CD8-positive, alpha-beta memory T cell (primary cell): ENCODE measurements around the gene DHRS4L2. TPM values are rescaled to one million over a fixed set of nuclear protein-coding genes. Genes with fewer than 3 reads are reported as not detected.

Experiments
- CTCF ChIA-PET: fragments of 350-600 bp; sonication (Branson Sonifier 250); formaldehyde crosslinking; loops from one replicate; lab custom pipeline; 2021; ENCODE audit warnings: antibody characterized with exemption; lab: Charles Lee
- POLR2A ChIA-PET: fragments of 350-600 bp; sonication (Branson Sonifier 250); formaldehyde crosslinking; loops from one replicate; lab custom pipeline; 2021; ENCODE audit warnings: antibody characterized with exemption; lab: Charles Lee
- DNase-seq, 5 donors: peaks; one replicate each; pipeline versions ENCODE4 v3.0.0 to v3.0.0-alpha.2; 2020 to 2022; ENCODE audit warnings: mixed read lengths in 1 of 5
- H3K27ac ChIP-seq: one replicate; pipeline ENCODE4 v1.7.0; 2013; ENCODE audit warnings: low read depth, mild to moderate bottlenecking, low read length, moderate library complexity
- H3K27me3 ChIP-seq: 2 replicates; pipeline ENCODE4 v1.7.0; 2013; ENCODE audit warnings: low read length, mild to moderate bottlenecking; ENCODE audit not compliant: insufficient read depth, poor library complexity, severe bottlenecking
- H3K36me3 ChIP-seq: 2 replicates; pipeline ENCODE4 v1.7.0; 2013; ENCODE audit warnings: mild to moderate bottlenecking, low read length, moderate library complexity; ENCODE audit not compliant: insufficient read depth
- H3K4me1 ChIP-seq: 2 replicates; pipeline ENCODE4 v1.7.0; 2013; ENCODE audit warnings: mild to moderate bottlenecking, low read length, moderate library complexity; ENCODE audit not compliant: insufficient read depth
- H3K4me3 ChIP-seq: 2 replicates; pipeline ENCODE4 v1.7.0; 2013; ENCODE audit warnings: mild to moderate bottlenecking, low read length
- H3K9me3 ChIP-seq: 2 replicates; pipeline ENCODE4 v1.7.0; 2013; ENCODE audit warnings: mild to moderate bottlenecking, low read length
- H3K27ac Mint-ChIP-seq, 8 donors: one replicate each; pipeline ENCODE4 v1.8.0; 2020 to 2021; ENCODE audit warnings: mixed read lengths in 8 of 8, mild to moderate bottlenecking in 6 of 8, inconsistent platforms in 3 of 8, moderate library complexity in 3 of 8
- H3K27me3 Mint-ChIP-seq, 2 donors: one replicate each; pipeline ENCODE4 v1.8.0; 2020 to 2021; ENCODE audit warnings: mixed read lengths in 2 of 2, mild to moderate bottlenecking in 1 of 2, moderate library complexity in 1 of 2
- H3K36me3 Mint-ChIP-seq, 3 donors: one replicate each; pipeline ENCODE4 v1.8.0; 2020 to 2021; ENCODE audit warnings: mixed read lengths in 3 of 3, inconsistent platforms in 1 of 3, mild to moderate bottlenecking in 1 of 3
- H3K4me1 Mint-ChIP-seq, 3 donors: one replicate each; pipeline ENCODE4 v1.8.0; 2020 to 2021; ENCODE audit warnings: mixed read lengths in 3 of 3, inconsistent platforms in 1 of 3, mild to moderate bottlenecking in 1 of 3
- H3K4me3 Mint-ChIP-seq, 7 donors: one replicate each; pipeline ENCODE4 v1.8.0; 2020 to 2021; ENCODE audit warnings: mixed read lengths in 7 of 7, mild to moderate bottlenecking in 6 of 7, moderate library complexity in 4 of 7, inconsistent platforms in 2 of 7
- H3K9me3 Mint-ChIP-seq, 5 donors: one replicate each; pipeline ENCODE4 v1.8.0; 2020 to 2022; ENCODE audit warnings: mixed read lengths in 5 of 5, mild to moderate bottlenecking in 3 of 5, moderate library complexity in 2 of 5, inconsistent platforms in 1 of 5
- polyA plus RNA-seq: library from polyadenylated mRNA; unstranded; fragments of 300-500 nt; fragmentation: Illumina TruSeq; gene quantifications from one replicate; pipeline ENCODE4 v1.2.3, GENCODE V29; 2021
- total RNA-seq, 2 experiments: library from RNA; stranded (reverse); gene quantifications; one replicate each; pipeline ENCODE4 v1.2.3, GENCODE V29; 2021

The DHRS4L2 gene
- total and polyA plus RNA-seq, 3 experiments from 2014 or later = 18.4 to 23.4 (median 21.1) TPM

- ChIA-PET POLR2A (interaction anchor here (0.6 to 1.2 kb wide), 2 partner anchors 27 to 54 kb away, joined by 3 to 5 read pairs; no protein-coding TSS in a partner anchor), CTCF (interaction anchor here (0.9 to 6.3 kb wide), 3 partner anchors 37 to 107 kb away, joined by 3 to 114 read pairs (median 4); no protein-coding TSS in a partner anchor)
- Mint-ChIP-seq H3K27me3 (peaks cover 0 to 8% of the 10 kb centered on the region in 2 donors), H3K36me3 (peaks cover 0 to 1% (median 0%) of the 10 kb centered on the region in 3 donors), H3K27ac (peak overlapping the region in 2 of 8 donors; percentile 14 to 16), H3K9me3 (no peaks in the 10 kb centered on the region), H3K4me1 (peaks cover 18 to 20% (median 20%) of the 10 kb centered on the region in 3 donors), H3K4me3 (peak overlapping the region; percentile 76 to 90 (median 83))
- H3K36me3 ChIP-seq = no peaks in the 10 kb centered on the region
- DNase-seq = no peak
- H3K27me3 ChIP-seq = no peaks in the 10 kb centered on the region
- H3K4me3 ChIP-seq = no peak overlapping the region
- no peak overlapping the region for H3K27ac ChIP-seq
- H3K4me1 ChIP-seq = peaks cover 9% of the 10 kb centered on the region
- no peaks in the 10 kb centered on the region for H3K9me3 ChIP-seq
Measured at GRCh38 chr14:24053548-24054323, 65.0 kb downstream of the DHRS4L2 start.

GRCh38 chr14:24054324-24054641 is 65.6 kb downstream of the DHRS4L2 start:
- Histone ChIP-seq H3K27ac (no peak overlapping the region), H3K4me3 (no peak overlapping the region), H3K9me3 (no peaks in the 10 kb centered on the region), H3K4me1 (peaks cover 9% of the 10 kb centered on the region), H3K36me3 (no peaks in the 10 kb centered on the region), H3K27me3 (no peaks in the 10 kb centered on the region)
- Mint-ChIP-seq H3K4me3 (peak overlapping the region in 1 of 7 donors; percentile 85), H3K36me3 (peaks cover 0 to 1% (median 0%) of the 10 kb centered on the region in 3 donors), H3K27ac (no peak overlapping the region), H3K27me3 (peaks cover 0 to 8% of the 10 kb centered on the region in 2 donors), H3K9me3 (no peaks in the 10 kb centered on the region), H3K4me1 (peaks cover 18 to 20% (median 20%) of the 10 kb centered on the region in 3 donors)
- no peak for DNase-seq
- CTCF ChIA-PET = interaction anchor here (0.9 to 6.3 kb wide), 3 partner anchors 37 to 106 kb away, joined by 3 to 114 read pairs (median 4); no protein-coding TSS in a partner anchor
- POLR2A ChIA-PET = interaction anchor here (1.2 kb wide), 1 partner anchor 26 kb away, joined by 3 read pairs; no protein-coding TSS in a partner anchor

GRCh38 chr14:24054646-24055045 is 65.9 kb downstream of the DHRS4L2 start:
- H3K4me3 ChIP-seq = no peak overlapping the region
- ChIA-PET CTCF (interaction anchor here (0.9 to 6.3 kb wide), 4 partner anchors 36 to 106 kb away, joined by 3 to 114 read pairs (median 59); partner anchors contain the start of gene PCK2), POLR2A (interaction anchor here (1.2 kb wide), 1 partner anchor 26 kb away, joined by 3 read pairs; no protein-coding TSS in a partner anchor)
- Mint-ChIP-seq H3K4me1 (peaks cover 18 to 20% (median 20%) of the 10 kb centered on the region in 3 donors), H3K36me3 (peaks cover 0 to 1% (median 0%) of the 10 kb centered on the region in 3 donors), H3K9me3 (no peaks in the 10 kb centered on the region), H3K4me3 (peak overlapping the region in 1 of 7 donors; percentile 16), H3K27ac (no peak overlapping the region), H3K27me3 (peaks cover 0 to 8% of the 10 kb centered on the region in 2 donors)
- peaks cover 9% of the 10 kb centered on the region for H3K4me1 ChIP-seq
- H3K9me3 ChIP-seq = no peaks in the 10 kb centered on the region
- no peaks in the 10 kb centered on the region for H3K36me3 ChIP-seq
- no peak for DNase-seq
- no peak overlapping the region for H3K27ac ChIP-seq
- H3K27me3 ChIP-seq = no peaks in the 10 kb centered on the region

Other genes with a start within 250 kb of the DHRS4L2 start
- 10 to 100 TPM; 24.0 to 25.2 TPM for gene DHRS4, start 35.2 kb upstream of the DHRS4L2 start, total RNA-seq
- 42.0 TPM for gene DHRS4, start 35.2 kb upstream of the DHRS4L2 start, polyA plus RNA-seq
- gene CARMIL3, start 63.1 kb downstream of the DHRS4L2 start, total RNA-seq = 1 to 10 TPM; 1.2 to 1.5 TPM
- 0.14 TPM for gene CARMIL3, start 63.1 kb downstream of the DHRS4L2 start, polyA plus RNA-seq
- gene CPNE6, start 82.6 kb downstream of the DHRS4L2 start, total RNA-seq = not detected
- not detected for gene CPNE6, start 82.6 kb downstream of the DHRS4L2 start, polyA plus RNA-seq
- 10 to 100 TPM; 79.6 to 88.3 TPM for gene PCK2, start 105.4 kb downstream of the DHRS4L2 start, total RNA-seq
- gene PCK2, start 105.4 kb downstream of the DHRS4L2 start, polyA plus RNA-seq = 16.9 TPM
- 10 to 100 TPM; 69.0 to 72.4 TPM for gene DCAF11, start 125.8 kb downstream of the DHRS4L2 start, total RNA-seq
- gene DCAF11, start 125.8 kb downstream of the DHRS4L2 start, polyA plus RNA-seq = 83.9 TPM
- 1 to 10 TPM; 1.5 to 1.6 TPM for gene NRL, start 126.0 kb downstream of the DHRS4L2 start, total RNA-seq
- 1.5 TPM for gene NRL, start 126.0 kb downstream of the DHRS4L2 start, polyA plus RNA-seq
- 1 to 10 TPM in 1 of 2 experiments, under 1 TPM in 1; 0.58 to 1.1 TPM for gene FITM1, start 141.7 kb downstream of the DHRS4L2 start, total RNA-seq
- gene FITM1, start 141.7 kb downstream of the DHRS4L2 start, polyA plus RNA-seq = not detected
- 100 to 1,000 TPM; 343 to 347 TPM for gene PSME1, start 147.3 kb downstream of the DHRS4L2 start, total RNA-seq
- gene PSME1, start 147.3 kb downstream of the DHRS4L2 start, polyA plus RNA-seq = 1,041 TPM
- gene EMC9, start 152.7 kb downstream of the DHRS4L2 start, total RNA-seq = 10 to 100 TPM; 28.1 to 30.2 TPM
- 15.0 TPM for gene EMC9, start 152.7 kb downstream of the DHRS4L2 start, polyA plus RNA-seq
- 100 to 1,000 TPM; 368 to 376 TPM for gene PSME2, start 157.7 kb downstream of the DHRS4L2 start, total RNA-seq
- gene PSME2, start 157.7 kb downstream of the DHRS4L2 start, polyA plus RNA-seq = 534 TPM
- gene RNF31, start 158.6 kb downstream of the DHRS4L2 start, total RNA-seq = 10 to 100 TPM; 85.9 TPM
- gene RNF31, start 158.6 kb downstream of the DHRS4L2 start, polyA plus RNA-seq = 71.5 TPM
- 10 to 100 TPM; 62.0 to 68.6 TPM for gene IRF9, start 172.3 kb downstream of the DHRS4L2 start, total RNA-seq
- 91.7 TPM for gene IRF9, start 172.3 kb downstream of the DHRS4L2 start, polyA plus RNA-seq
- 10 to 100 TPM; 24.5 to 26.7 TPM for gene REC8, start 183.2 kb downstream of the DHRS4L2 start, total RNA-seq
- 10.0 TPM for gene REC8, start 183.2 kb downstream of the DHRS4L2 start, polyA plus RNA-seq
- 100 to 1,000 TPM; 164 to 172 TPM for gene IPO4, start 199.9 kb downstream of the DHRS4L2 start, total RNA-seq
- 20.9 TPM for gene IPO4, start 199.9 kb downstream of the DHRS4L2 start, polyA plus RNA-seq
- gene TM9SF1, start 206.5 kb downstream of the DHRS4L2 start, total RNA-seq = 10 to 100 TPM; 31.3 to 34.0 TPM
- 30.0 TPM for gene TM9SF1, start 206.5 kb downstream of the DHRS4L2 start, polyA plus RNA-seq
- gene TSSK4, start 216.8 kb downstream of the DHRS4L2 start, total RNA-seq = under 1 TPM; 0.26 to 0.44 TPM
- 1.2 TPM for gene TSSK4, start 216.8 kb downstream of the DHRS4L2 start, polyA plus RNA-seq
- 10 to 100 TPM; 86.4 to 87.6 TPM for gene CHMP4A, start 224.6 kb downstream of the DHRS4L2 start, total RNA-seq
- 159 TPM for gene CHMP4A, start 224.6 kb downstream of the DHRS4L2 start, polyA plus RNA-seq
- 10 to 100 TPM; 15.5 to 16.2 TPM for gene MDP1, start 227.1 kb downstream of the DHRS4L2 start, total RNA-seq
- gene MDP1, start 227.1 kb downstream of the DHRS4L2 start, polyA plus RNA-seq = 25.8 TPM
- 100 to 1,000 TPM; 232 to 240 TPM for gene NEDD8, start 243.4 kb downstream of the DHRS4L2 start, total RNA-seq
- gene NEDD8, start 243.4 kb downstream of the DHRS4L2 start, polyA plus RNA-seq = 364 TPM
- 10 to 100 TPM; 43.6 to 48.6 TPM for gene GMPR2, start 244.0 kb downstream of the DHRS4L2 start, total RNA-seq
- 96.8 TPM for gene GMPR2, start 244.0 kb downstream of the DHRS4L2 start, polyA plus RNA-seq